Activated CD8-positive, alpha-beta memory T cell treated with anti-CD3 and anti-CD28 coated beads for 48 hours (primary cell): ENCODE results near the gene CD180.

Experiments used
- DNase-seq, 3 experiments: peaks; one replicate each; pipeline ENCODE4 v3.0.0-alpha.2; 2020; ENCODE audit warnings: low read depth in 2 of 3, low spot score in 2 of 3

CD180 gene

GRCh38 chr5:67163231-67163756 is 33.3 kb downstream of the CD180 start:
- no peak for DNase-seq

- DNase-seq: no peak
Observed at GRCh38 chr5:67161767-67162166, 34.8 kb downstream of the CD180 start.

- DNase-seq: no peak
Observed at GRCh38 chr5:67160985-67161384, 35.6 kb downstream of the CD180 start.

- no peak for DNase-seq
Observed at GRCh38 chr5:67160272-67160671, 36.3 kb downstream of the CD180 start.

- peak in 1 of 3 experiments; percentile 6 for DNase-seq
Observed at GRCh38 chr5:67156976-67157583, 39.5 kb downstream of the CD180 start.

GRCh38 chr5:67154556-67155206 is 41.9 kb downstream of the CD180 start:
- no peak for DNase-seq

GRCh38 chr5:67153292-67153691 is 43.3 kb downstream of the CD180 start:
- DNase-seq: no peak

- DNase-seq: no peak
Observed at GRCh38 chr5:67152400-67152799, 44.2 kb downstream of the CD180 start.

- DNase-seq: no peak
Observed at GRCh38 chr5:67149951-67150523, 46.6 kb downstream of the CD180 start.

GRCh38 chr5:67149057-67149950 is 47.3 kb downstream of the CD180 start:
- no peak for DNase-seq

GRCh38 chr5:67147760-67148159 is 48.8 kb downstream of the CD180 start:
- no peak for DNase-seq

- no peak for DNase-seq
Observed at GRCh38 chr5:67146981-67147380, 49.6 kb downstream of the CD180 start.

GRCh38 chr5:67146574-67146973 is 50.0 kb downstream of the CD180 start:
- DNase-seq: no peak

GRCh38 chr5:67144183-67144639 is 52.4 kb downstream of the CD180 start:
- DNase-seq: no peak

GRCh38 chr5:67143549-67143948 is 53.0 kb downstream of the CD180 start:
- no peak for DNase-seq

- DNase-seq: no peak
Observed at GRCh38 chr5:67142816-67143215, 53.8 kb downstream of the CD180 start.

- no peak for DNase-seq
Observed at GRCh38 chr5:67141644-67142043, 55.0 kb downstream of the CD180 start.

- DNase-seq: no peak
Observed at GRCh38 chr5:67140413-67140812, 56.2 kb downstream of the CD180 start.

- no peak for DNase-seq
Observed at GRCh38 chr5:67139030-67139429, 57.6 kb downstream of the CD180 start.

- DNase-seq: no peak
Observed at GRCh38 chr5:67135381-67135984, 61.1 kb downstream of the CD180 start.

- no peak for DNase-seq
Observed at GRCh38 chr5:67133776-67134175, 62.8 kb downstream of the CD180 start.
